Skin epidermis (tissue), 12 donors: Measurements from ENCODE around the gene VAMP2.

Experiments used
- H3K27ac ChIP-seq, 21 experiments: fragments of 200-600 bp; sonication (generic) in 11 of 21; one replicate each; pipeline ENCODE4 v1.5.0; 2020; ENCODE audit warnings: mild to moderate bottlenecking in 3 of 21, inconsistent platforms in 2 of 21, moderate library complexity in 2 of 21
- H3K4me3 ChIP-seq, 7 experiments: fragments of 200-600 bp; sonication (generic) in 2 of 7; one replicate each; pipeline ENCODE4 v1.5.0; 2020; ENCODE audit warnings: inconsistent platforms in 2 of 7, mild to moderate bottlenecking in 2 of 7, moderate library complexity in 1 of 7

Gene VAMP2, protein sequence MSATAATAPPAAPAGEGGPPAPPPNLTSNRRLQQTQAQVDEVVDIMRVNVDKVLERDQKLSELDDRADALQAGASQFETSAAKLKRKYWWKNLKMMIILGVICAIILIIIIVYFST

GRCh38 chr17:8162233-8162996 lies at the start of gene VAMP2:
TSS of gene VAMP2 (minus strand) at chr17:8162948. CDS start at chr17:8162879, 69 bp downstream.
- H3K4me3 ChIP-seq, result peak within 1 kb of the TSS; percentile 73 to 99 (median 94)
- H3K27ac ChIP-seq, result peak within 1 kb of the TSS; percentile 88 to 100 (median 99)

GRCh38 chr17:8210761-8211458 lies 48.2 kb upstream of the VAMP2 start:
- H3K4me3 ChIP-seq, result peak overlapping the region; percentile 30 to 56 (median 51)
- peak overlapping the region in 20 of 21 experiments; percentile 21 to 90 (median 76) for H3K27ac ChIP-seq

GRCh38 chr17:8209907-8210760 lies 47.4 kb upstream of the VAMP2 start, which contains the start of gene AURKB:
TSS of gene AURKB (minus strand) at chr17:8210575. CDS start at chr17:8210224, 351 bp downstream.
- Histone ChIP-seq H3K27ac (peak within 1 kb of the TSS in 20 of 21 experiments; percentile 21 to 90 (median 76)), H3K4me3 (peak within 1 kb of the TSS; percentile 30 to 56 (median 51))

- H3K27ac ChIP-seq, result peak overlapping the region in 1 of 21 experiments; percentile 5
- H3K4me3 ChIP-seq, result no peak overlapping the region
These were observed 43.8 kb upstream of the VAMP2 start for GRCh38 chr17:8206536-8206935.

DNA sequence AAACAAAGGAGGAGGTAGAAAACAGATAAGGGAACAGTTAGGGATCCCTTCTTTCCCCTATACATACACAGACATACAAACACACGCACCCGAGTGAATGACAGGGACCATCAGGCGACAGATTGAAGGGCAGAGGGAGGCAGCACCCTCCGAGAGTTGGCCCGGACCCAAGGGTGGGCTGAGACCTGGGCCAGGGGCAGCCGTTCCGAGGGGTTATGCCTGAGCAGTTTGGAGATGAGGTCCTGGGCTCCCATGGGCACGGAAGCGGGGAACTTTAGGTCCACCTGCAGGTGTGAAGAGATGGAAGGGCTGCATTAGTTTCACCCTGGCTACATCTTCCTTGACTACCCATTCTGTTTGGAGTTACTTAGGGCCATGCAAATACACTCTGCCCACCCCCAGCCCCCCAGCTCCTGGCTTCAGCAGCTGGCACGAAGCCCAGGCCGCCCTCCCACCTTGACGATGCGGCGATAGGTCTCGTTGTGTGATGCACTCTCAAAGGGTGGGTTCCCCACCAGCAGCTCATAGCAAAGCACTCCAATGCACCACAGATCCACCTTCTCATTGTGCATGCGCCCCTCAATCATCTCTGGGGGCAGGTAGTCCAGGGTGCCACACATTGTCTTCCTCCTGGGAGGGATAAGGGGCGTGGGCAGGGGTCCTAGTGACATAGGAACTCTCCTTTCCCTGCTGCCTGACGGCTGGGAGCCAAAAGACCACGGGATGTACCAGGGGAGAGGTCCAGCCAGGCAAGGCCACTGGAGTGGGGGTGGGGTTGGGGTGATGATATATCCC lies 42.2 kb upstream of the VAMP2 start:
- Histone ChIP-seq H3K4me3 (no peak overlapping the region), H3K27ac (no peak overlapping the region)

GRCh38 chr17:8192070-8192815 lies 29.5 kb upstream of the VAMP2 start:
- Histone ChIP-seq H3K4me3 (peak overlapping the region in 6 of 7 experiments; percentile 0 to 34 (median 19)), H3K27ac (peak overlapping the region in 20 of 21 experiments; percentile 41 to 97 (median 75))

DNA sequence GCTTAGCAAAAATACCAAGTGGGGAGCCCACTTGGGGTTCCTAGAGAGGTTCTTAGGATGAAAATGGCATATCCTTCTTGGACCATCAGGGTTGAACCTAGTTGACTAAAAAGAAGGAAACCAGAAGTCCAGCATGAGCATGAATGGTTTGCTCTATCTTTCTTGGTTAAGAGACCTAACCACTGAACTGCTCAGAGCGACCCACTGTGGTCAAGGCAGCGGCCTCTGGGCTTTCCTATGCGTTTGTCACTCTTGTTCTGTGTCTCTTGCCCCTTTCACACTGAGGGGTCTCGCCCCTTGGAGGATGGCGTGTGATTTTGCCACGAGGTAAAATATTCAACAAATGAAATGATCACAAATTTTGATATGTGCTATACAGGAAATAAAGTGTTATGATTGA lies 27.8 kb upstream of the VAMP2 start:
- Histone ChIP-seq H3K27ac (peak overlapping the region in 19 of 21 experiments; percentile 12 to 98 (median 88)), H3K4me3 (peak overlapping the region in 6 of 7 experiments; percentile 78 to 87 (median 86))

GRCh38 chr17:8189711-8190477 lies 27.1 kb upstream of the VAMP2 start, which contains the start of gene BORCS6:
TSS of gene BORCS6 (minus strand) at chr17:8190180. CDS start at chr17:8190140, 40 bp downstream.
- peak within 1 kb of the TSS; percentile 78 to 96 (median 87) for H3K4me3 ChIP-seq
- peak within 1 kb of the TSS; percentile 52 to 98 (median 92) for H3K27ac ChIP-seq

GRCh38 chr17:8189041-8189710 lies 26.4 kb upstream of the VAMP2 start:
- H3K27ac ChIP-seq, result peak overlapping the region; percentile 52 to 98 (median 92)

GRCh38 chr17:8188263-8188839 lies 25.6 kb upstream of the VAMP2 start:
- H3K4me3 ChIP-seq, result peak overlapping the region; percentile 78 to 96 (median 87)
- peak overlapping the region in 19 of 21 experiments; percentile 80 to 98 (median 92) for H3K27ac ChIP-seq

More at GRCh38 chr17:8189041-8189710, 26.4 kb upstream of the VAMP2 start:
- H3K4me3 ChIP-seq, result peak overlapping the region; percentile 78 to 96 (median 87)

GRCh38 chr17:8187517-8188262 lies 24.9 kb upstream of the VAMP2 start:
- Histone ChIP-seq H3K4me3 (peak overlapping the region; percentile 41 to 87 (median 85)), H3K27ac (peak overlapping the region in 20 of 21 experiments; percentile 35 to 96 (median 90))

GRCh38 chr17:8186787-8187516 lies 24.2 kb upstream of the VAMP2 start:
- H3K27ac ChIP-seq, result peak overlapping the region in 20 of 21 experiments; percentile 35 to 96 (median 81)
- H3K4me3 ChIP-seq, result peak overlapping the region; percentile 41 to 87 (median 78)

- peak overlapping the region; percentile 41 to 87 (median 78) for H3K4me3 ChIP-seq
- peak overlapping the region in 20 of 21 experiments; percentile 12 to 96 (median 81) for H3K27ac ChIP-seq
These were observed 23.7 kb upstream of the VAMP2 start for GRCh38 chr17:8186446-8186786.
